ENCODE data around the gene SEC14L1.
"Not testable (repeated sequence)": the region's sequence is repeated elsewhere in the genome, so short reads cannot be mapped to it uniquely, and the experiment has no call there.

Gene SEC14L1

DNA sequence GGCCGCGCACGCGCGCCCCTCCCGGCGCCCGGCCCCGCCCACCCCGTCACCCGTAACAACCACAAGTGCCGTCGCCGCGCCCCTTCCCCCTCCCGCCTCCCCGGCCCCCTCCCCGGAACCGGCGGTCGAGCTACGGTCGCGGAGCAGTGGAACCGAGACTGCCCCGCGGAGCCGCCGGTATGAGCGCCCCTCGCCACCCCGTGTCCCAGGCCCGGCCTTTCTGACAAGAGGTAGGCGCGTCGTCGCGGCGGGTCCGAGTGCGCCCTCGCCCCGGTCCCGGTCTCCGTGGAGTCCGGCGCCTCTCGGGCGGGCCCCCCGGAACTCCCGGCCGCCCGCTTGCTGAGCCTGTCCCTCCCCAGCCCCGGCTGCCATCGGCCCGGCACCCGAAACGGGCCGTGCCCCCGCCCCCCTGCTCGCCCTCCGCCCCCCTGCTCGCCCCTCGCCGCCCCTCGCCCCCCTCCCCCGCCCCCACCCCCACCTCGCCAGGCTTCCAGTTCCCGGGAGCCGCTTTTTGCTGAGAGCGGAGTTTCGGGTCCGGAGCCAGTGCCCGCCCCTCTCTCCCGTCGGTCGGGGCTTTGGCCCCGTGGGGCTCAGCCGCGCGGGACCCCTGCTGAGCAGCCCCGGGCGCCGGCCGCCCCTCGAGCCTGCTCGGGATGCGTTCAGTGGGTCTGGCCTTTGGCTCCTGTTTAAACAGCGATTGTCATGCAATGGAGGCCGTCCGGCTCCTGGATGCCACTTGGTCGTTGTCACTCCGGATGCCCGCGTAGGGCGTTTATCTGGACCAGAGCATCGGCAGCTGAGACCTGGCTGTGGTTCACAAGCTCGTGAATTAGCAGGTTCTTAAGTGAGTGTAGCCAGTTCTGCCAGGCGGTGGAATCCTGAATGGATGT, at the start of gene SEC14L1:
SEC14L1 (plus strand) TSS at position 92 of the 890 bp plus-strand sequence. CDS start 2,628 bp downstream, outside the sequence.
- DNase-seq, result peak in 1 of 2 experiments; percentile 73

- no peak for DNase-seq
These were observed 48.7 kb upstream of the SEC14L1 start for GRCh38 chr17:77092025-77092424.

DNA sequence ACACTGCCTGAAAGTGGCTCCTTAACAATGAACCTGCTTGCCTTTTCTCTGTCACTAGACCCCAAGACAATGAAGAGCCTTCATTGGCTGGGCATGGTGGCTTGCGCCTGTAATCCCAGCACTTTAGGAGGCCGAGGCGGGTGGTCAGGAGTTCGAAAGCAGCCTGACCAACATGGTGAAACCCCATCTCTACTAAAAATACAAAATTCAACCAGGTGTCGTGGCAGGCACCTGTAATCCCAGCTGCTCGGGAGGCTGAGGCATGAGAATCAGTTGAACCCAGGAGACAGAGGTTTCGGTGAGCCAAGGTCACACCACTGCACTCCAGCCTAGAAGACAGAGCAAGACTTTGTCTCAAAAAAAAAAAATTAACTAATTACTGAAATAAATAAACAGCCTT, 45.3 kb upstream of the SEC14L1 start:
- DNase-seq, result no peak

- peak in 1 of 2 experiments; percentile 13 for DNase-seq
These were observed 44.1 kb upstream of the SEC14L1 start for GRCh38 chr17:77096570-77097214.

- no peak for DNase-seq
These were observed 43.1 kb upstream of the SEC14L1 start for GRCh38 chr17:77097631-77098180.

- no peak for DNase-seq
These were observed 41.8 kb upstream of the SEC14L1 start for GRCh38 chr17:77098884-77099545.

- DNase-seq, result no peak
These were observed 40.8 kb upstream of the SEC14L1 start for GRCh38 chr17:77099997-77100396.

DNA sequence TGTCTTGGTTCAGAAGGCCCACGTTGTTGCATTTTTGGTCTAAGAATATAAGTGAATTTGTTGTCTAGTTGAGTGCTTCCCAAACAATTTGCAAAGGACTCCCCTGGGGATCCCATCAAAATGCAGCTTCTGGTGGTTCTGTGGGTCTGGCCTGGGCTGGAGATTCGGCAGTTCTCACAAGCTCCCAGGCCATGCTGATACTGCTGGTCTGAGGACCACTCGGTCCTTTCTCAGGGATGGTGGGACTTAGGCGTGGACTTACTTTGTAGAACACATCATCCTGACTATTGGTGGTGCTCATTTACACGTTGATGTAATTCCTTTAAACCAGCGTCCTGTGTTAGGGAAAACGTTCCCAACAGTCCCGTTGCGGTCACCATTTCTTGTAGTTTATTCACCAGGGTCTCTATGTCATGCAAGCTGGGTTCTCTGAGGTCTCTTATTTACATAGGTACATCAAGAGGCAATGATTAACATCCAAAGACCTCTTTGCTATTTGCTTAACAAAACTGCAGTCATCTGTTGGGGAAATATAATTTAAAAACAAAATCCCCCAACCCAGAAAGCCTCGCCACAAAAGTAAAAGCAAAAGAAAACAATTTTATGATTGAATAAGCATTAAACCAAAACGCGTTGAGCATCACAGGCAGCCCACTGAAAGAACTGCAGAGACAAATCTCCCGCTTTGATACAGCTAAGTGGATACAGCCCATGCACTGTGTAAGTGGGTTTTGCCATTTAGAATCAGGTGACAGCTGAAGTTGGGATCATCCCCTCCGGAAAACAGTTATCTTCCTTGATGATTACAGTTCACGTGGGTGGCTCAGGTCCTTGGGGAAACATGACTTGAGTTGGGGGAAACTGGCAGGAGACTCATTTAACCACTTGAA, 39.0 kb upstream of the SEC14L1 start:
- no peak for DNase-seq

DNA sequence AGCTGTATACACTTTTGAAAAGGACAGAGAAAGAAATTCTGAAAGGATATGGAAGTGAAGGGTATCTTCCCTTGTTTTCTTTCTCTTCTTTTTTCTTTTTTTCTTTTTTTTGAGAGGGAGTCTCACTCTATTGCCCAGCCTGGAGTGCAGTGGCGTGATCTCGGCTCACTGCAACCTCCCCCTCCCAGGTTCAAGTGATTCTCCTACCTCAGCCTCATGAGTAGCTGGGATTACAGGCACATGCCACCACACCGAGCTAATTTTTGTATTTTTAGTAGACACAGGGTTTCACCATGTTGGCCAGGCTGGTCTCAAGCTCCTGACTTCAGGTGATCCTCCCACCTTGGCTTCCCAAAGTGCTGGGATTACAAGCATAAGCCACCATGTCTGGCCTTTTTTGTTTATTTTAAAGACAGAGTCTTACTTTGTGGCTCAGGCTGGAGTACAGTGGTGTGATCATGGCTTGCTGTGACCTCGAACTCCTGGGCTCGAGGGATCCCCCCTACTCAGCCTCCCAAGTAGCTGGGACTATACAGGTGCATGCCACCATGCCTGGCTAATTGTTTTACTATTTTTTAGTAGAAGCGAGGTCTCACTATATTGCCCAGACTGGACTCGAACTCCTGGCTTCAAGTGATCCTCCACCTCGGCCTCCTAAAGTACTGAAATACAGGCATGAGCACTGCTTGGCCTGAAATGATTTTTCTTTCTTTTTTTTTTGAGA, 38.2 kb upstream of the SEC14L1 start:
- not testable (repeated sequence) for DNase-seq

DNA sequence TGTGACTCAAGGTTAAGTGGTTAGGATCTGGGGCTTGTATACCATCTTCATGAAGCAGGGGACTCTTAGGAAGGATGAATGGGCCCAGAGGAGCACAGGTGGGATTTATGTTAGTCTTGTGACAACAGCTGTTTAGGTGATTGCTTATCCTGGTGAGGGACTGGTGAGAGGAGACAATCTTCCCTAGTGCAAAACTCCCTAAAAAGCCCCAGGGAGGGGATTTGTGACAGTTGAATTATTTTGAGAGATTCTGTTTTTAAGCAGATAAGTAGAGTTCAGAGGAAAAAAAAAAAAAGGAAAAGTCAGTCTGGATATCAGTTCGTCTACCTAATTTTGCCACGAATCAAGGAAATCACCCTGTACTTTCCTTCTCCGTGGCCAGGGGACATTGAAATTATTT, 35.1 kb upstream of the SEC14L1 start:
- DNase-seq, result no peak

DNA sequence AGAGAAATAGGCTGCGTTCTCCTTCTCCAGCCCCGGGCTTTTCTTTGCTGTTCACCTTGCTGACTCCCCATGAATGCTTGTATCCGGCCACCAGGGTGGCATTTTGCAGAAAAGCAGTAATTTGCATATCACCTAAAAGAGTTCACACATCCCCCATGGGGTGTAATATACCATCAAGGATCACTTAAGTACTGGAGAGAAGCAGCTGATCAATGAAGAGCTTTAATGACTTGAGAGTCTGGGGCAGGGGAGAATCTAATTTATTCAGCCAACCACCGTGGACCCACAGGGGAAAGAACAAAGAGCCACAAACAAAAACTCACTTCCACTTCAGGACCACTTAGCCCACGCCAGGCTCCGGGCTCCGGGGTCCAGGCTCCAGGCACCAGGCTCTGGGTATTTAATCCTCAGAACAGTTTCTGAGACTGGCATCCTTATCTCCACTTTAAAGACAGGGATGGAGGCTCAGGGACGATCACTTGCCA, 33.9 kb upstream of the SEC14L1 start:
- no peak for DNase-seq

- DNase-seq, result no peak
These were observed 33.0 kb upstream of the SEC14L1 start for GRCh38 chr17:77107506-77108433.

GRCh38 chr17:77109159-77109759, 31.5 kb upstream of the SEC14L1 start:
- DNase-seq, result no peak

DNA sequence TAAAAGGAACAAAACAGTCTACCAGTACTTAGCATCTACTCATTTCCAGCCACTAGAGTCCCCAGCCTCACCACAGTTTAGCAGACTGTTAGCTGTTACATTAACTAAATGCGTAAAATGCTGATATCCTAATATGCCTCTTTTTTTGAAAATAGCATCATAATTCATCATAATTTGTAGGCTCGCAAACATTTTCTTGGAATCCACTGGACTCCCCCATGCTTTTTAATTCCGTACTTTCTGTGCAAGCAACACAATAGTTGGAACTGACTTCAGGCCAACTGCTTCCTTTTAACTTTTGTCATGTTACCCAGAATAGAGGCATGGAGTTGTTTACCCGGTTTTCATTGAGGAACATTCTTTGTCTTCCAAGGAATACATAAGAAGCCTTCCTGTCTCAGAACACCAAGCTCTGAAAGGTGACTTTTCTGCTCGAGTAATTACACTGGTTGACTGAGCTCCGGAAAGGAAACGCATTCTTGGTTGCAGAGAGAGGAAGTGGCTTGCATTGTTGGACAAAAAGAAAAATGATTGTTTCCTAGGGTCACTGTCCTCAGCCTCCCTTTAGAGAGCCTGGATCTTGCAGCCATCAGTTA, 30.9 kb upstream of the SEC14L1 start:
- DNase-seq, result no peak

- not testable (repeated sequence) for DNase-seq
These were observed 29.4 kb upstream of the SEC14L1 start for GRCh38 chr17:77111165-77111933.

GRCh38 chr17:77111934-77112296, 28.9 kb upstream of the SEC14L1 start:
- DNase-seq, result no peak

DNA sequence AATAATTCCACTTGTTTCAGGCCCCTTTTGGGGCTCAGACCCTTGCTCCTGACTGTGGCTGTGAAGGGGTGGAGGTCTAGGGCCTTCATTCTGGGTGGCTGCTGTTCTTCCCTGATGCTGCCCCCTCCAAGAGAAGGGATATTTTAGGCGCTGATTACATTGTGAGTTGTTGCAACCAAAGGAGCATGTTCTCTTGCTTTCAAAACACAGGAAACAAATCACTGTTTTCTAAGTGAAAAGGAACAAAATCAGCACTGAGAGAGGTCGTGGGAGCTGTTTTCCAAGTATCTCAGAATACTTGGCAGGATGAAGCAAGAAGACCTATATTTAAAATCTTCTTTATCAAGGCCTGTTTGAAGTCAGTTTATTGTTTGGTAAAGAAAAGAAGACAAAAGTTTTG, 25.3 kb upstream of the SEC14L1 start:
- DNase-seq, result no peak

DNA sequence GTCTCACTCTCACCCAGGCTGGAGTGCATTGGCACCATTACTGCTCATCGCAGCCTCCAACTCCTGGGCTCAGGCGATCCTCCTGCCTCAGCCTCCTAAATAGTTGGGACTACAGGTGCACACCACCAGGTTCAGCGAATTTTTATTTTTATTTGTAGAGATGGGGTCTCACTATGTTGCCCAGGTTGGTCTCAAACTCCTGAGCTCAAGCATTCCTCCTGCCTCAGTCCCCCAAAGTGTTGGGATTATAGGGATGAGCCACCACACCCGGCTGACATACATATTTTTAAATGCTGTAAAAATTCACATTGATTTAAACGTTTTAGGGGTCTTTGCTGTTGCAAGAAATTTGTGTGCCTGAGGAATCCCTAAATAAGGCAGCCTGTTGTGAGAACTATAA, 24.8 kb upstream of the SEC14L1 start:
- DNase-seq, result no peak
